H9 (cell line): Measurements from ENCODE around the gene SCARF1. TPM values are rescaled to one million over a fixed set of nuclear protein-coding genes. Genes with fewer than 3 reads are reported as not detected.

Source experiments
- DNase-seq: peaks from one replicate; pipeline ENCODE4 v3.0.0-alpha.2; 2017
- H2AFZ ChIP-seq: one replicate; pipeline ENCODE4 v1.6.1; 2013; ENCODE audit warnings: mild to moderate bottlenecking, low read length, control low read depth, moderate library complexity
- H2AK5ac ChIP-seq: 2 replicates; pipeline ENCODE4 v1.6.1; 2013; ENCODE audit warnings: low read length, control low read depth, mixed read lengths; ENCODE audit not compliant: insufficient read length
- H2BK120ac ChIP-seq: one replicate; pipeline ENCODE4 v1.6.1; 2013; ENCODE audit warnings: low read depth, mild to moderate bottlenecking, low read length, control low read depth, inconsistent platforms; ENCODE audit not compliant: poor library complexity, severe bottlenecking
- H2BK12ac ChIP-seq: 2 replicates; pipeline ENCODE4 v1.6.1; 2013; ENCODE audit warnings: low read length, control low read depth, mixed read lengths, low read depth; ENCODE audit not compliant: insufficient read length
- H2BK15ac ChIP-seq: 2 replicates; pipeline ENCODE4 v1.6.1; 2013; ENCODE audit warnings: low read depth, low read length, control low read depth
- H2BK20ac ChIP-seq: one replicate; pipeline ENCODE4 v1.6.1; 2013; ENCODE audit warnings: low read depth, mild to moderate bottlenecking, low read length, control low read depth, inconsistent platforms; ENCODE audit not compliant: poor library complexity, severe bottlenecking
- H2BK5ac ChIP-seq: 2 replicates; pipeline ENCODE4 v1.6.1; 2013; ENCODE audit warnings: low read length, control low read depth, mixed read lengths; ENCODE audit not compliant: insufficient read length
- H3K14ac ChIP-seq: 2 replicates; pipeline ENCODE4 v1.6.1; 2013; ENCODE audit warnings: low read length, control low read depth; ENCODE audit not compliant: insufficient read depth
- H3K18ac ChIP-seq: 2 replicates; pipeline ENCODE4 v1.6.1; 2013; ENCODE audit warnings: low read depth, mild to moderate bottlenecking, mixed read lengths, low read length, control low read depth; ENCODE audit not compliant: insufficient read length
- H3K23ac ChIP-seq: 2 replicates; pipeline ENCODE4 v1.6.1; 2013; ENCODE audit warnings: low read length, control low read depth, mixed read lengths, low read depth; ENCODE audit not compliant: insufficient read length
- H3K23me2 ChIP-seq: 2 replicates; pipeline ENCODE4 v1.6.1; 2013; ENCODE audit warnings: low read depth, mild to moderate bottlenecking, mixed read lengths, low read length, control low read depth; ENCODE audit not compliant: insufficient read length, poor library complexity, severe bottlenecking
- H3K27ac ChIP-seq: 2 replicates; pipeline ENCODE4 v1.5.1; 2013; ENCODE audit warnings: low read length, control low read depth, mixed read lengths, low read depth; ENCODE audit not compliant: insufficient read length
- H3K27me3 ChIP-seq: 2 replicates; pipeline ENCODE4 v1.6.1; 2013; ENCODE audit warnings: low read length, control low read depth, inconsistent platforms; ENCODE audit not compliant: insufficient read depth
- H3K4ac ChIP-seq: 2 replicates; pipeline ENCODE4 v1.6.1; 2013; ENCODE audit warnings: low read depth, mild to moderate bottlenecking, control low read depth, inconsistent platforms, low read length, moderate library complexity
- H3K4me1 ChIP-seq: 2 replicates; pipeline ENCODE4 v1.6.1; 2013; ENCODE audit warnings: low read length, control low read depth, inconsistent platforms; ENCODE audit not compliant: insufficient read depth
- H3K4me2 ChIP-seq: 2 replicates; pipeline ENCODE4 v1.6.1; 2013; ENCODE audit warnings: low read length, control low read depth, mixed read lengths; ENCODE audit not compliant: insufficient read length, insufficient read depth
- H3K56ac ChIP-seq: 2 replicates; pipeline ENCODE4 v1.6.1; 2013; ENCODE audit warnings: low read depth, mild to moderate bottlenecking, mixed read lengths, low read length, control low read depth; ENCODE audit not compliant: insufficient read length
- H3K79me1 ChIP-seq: 2 replicates; pipeline ENCODE4 v1.6.1; 2013; ENCODE audit warnings: low read depth, mild to moderate bottlenecking, moderate library complexity, low read length, control low read depth, inconsistent platforms; ENCODE audit not compliant: insufficient read depth, poor library complexity, severe bottlenecking
- H3K79me2 ChIP-seq: 2 replicates; pipeline ENCODE4 v1.6.1; 2013; ENCODE audit warnings: low read length, control low read depth, inconsistent platforms; ENCODE audit not compliant: insufficient read depth
- H3K9ac ChIP-seq: 2 replicates; pipeline ENCODE4 v1.6.1; 2013; ENCODE audit warnings: low read length, control low read depth, mixed read lengths; ENCODE audit not compliant: insufficient read length; ENCODE audit errors: extremely low read depth
- H3K9me3 ChIP-seq: one replicate; pipeline ENCODE4 v1.6.1; 2013; ENCODE audit warnings: low read depth, low read length, inconsistent platforms; ENCODE audit not compliant: control insufficient read depth
- H3T11ph ChIP-seq: one replicate; pipeline ENCODE4 v1.6.1; 2013; ENCODE audit warnings: mild to moderate bottlenecking, low read length, control low read depth, inconsistent platforms
- H4K20me1 ChIP-seq: one replicate; pipeline ENCODE4 v1.6.1; 2013; ENCODE audit not compliant: control insufficient read depth, insufficient read length, insufficient read depth
- H4K5ac ChIP-seq: 2 replicates; pipeline ENCODE4 v1.6.1; 2013; ENCODE audit warnings: low read depth, mild to moderate bottlenecking, mixed read lengths, low read length, control low read depth; ENCODE audit not compliant: insufficient read length
- H4K8ac ChIP-seq: replicated peaks from 2 replicates; pipeline ENCODE4 v1.6.1; 2013; ENCODE audit warnings: low read length, control low read depth, mixed read lengths, low read depth; ENCODE audit not compliant: insufficient read length
- H4K91ac ChIP-seq: 2 replicates; pipeline ENCODE4 v1.6.1; 2013; ENCODE audit warnings: low read depth, mild to moderate bottlenecking, moderate library complexity, mixed read lengths, low read length, control low read depth; ENCODE audit not compliant: insufficient read length
- H3K27ac Mint-ChIP-seq, 3 experiments: 2 replicates in 2 of 3; 3 replicates in 1 of 3; pipeline ENCODE4 v1.8.0; 2020 to 2021; ENCODE audit warnings: mixed read lengths in 3 of 3, mild to moderate bottlenecking in 1 of 3, moderate library complexity in 1 of 3
- H3K27me3 Mint-ChIP-seq: 2 replicates; pipeline ENCODE4 v1.8.0; 2021; ENCODE audit warnings: low read depth, mild to moderate bottlenecking, moderate library complexity, mixed read lengths
- H3K36me3 Mint-ChIP-seq, 3 experiments: 2 replicates in 2 of 3; 3 replicates in 1 of 3; pipeline ENCODE4 v1.8.0; 2020 to 2021; ENCODE audit warnings: low read depth in 3 of 3, mixed read lengths in 3 of 3; ENCODE audit not compliant: insufficient read depth in 1 of 3
- H3K4me1 Mint-ChIP-seq, 2 experiments: 2 replicates each; pipeline ENCODE4 v1.8.0; 2020; ENCODE audit warnings: mixed read lengths in 2 of 2
- H3K4me3 Mint-ChIP-seq, 2 experiments: 2 replicates in 1 of 2; 3 replicates in 1 of 2; pipeline ENCODE4 v1.8.0; 2020 to 2021; ENCODE audit warnings: mild to moderate bottlenecking in 2 of 2, mixed read lengths in 2 of 2, moderate library complexity in 1 of 2
- H3K9me3 Mint-ChIP-seq, 2 experiments: 2 replicates in 1 of 2; 3 replicates in 1 of 2; pipeline ENCODE4 v1.8.0; 2020; ENCODE audit warnings: mild to moderate bottlenecking in 2 of 2, mixed read lengths in 2 of 2, moderate library complexity in 1 of 2
- WGBS: extraction: QIAGEN DNeasy Blood & Tissue Kit; methylation state at CpG from one replicate; pipeline ENCODE4 v1.1.7; 2013; ENCODE audit warnings: missing lambda C conversion rate, low lambda C conversion rate, mixed read lengths; ENCODE audit not compliant: insufficient read length; ENCODE audit errors: extremely low coverage; 5-methylcytosine and 5-hydroxymethylcytosine counted together
- total RNA-seq: library from RNA; stranded (reverse); gene quantifications from 2 replicates; pipeline ENCODE4 v1.2.1, GENCODE V29; 2021
- TF ChIP-seq, protein P1 (sequence below): fragments of 200-600 bp; sonication (generic); conservative IDR thresholded peaks from 3 replicates; pipeline ENCODE4 v1.8.0; 2021; ENCODE audit warnings: antibody characterized with exemption, mild to moderate bottlenecking

Gene SCARF1
- total RNA-seq, 1 experiment from 2014 or later, result 2.4 TPM

DNA sequence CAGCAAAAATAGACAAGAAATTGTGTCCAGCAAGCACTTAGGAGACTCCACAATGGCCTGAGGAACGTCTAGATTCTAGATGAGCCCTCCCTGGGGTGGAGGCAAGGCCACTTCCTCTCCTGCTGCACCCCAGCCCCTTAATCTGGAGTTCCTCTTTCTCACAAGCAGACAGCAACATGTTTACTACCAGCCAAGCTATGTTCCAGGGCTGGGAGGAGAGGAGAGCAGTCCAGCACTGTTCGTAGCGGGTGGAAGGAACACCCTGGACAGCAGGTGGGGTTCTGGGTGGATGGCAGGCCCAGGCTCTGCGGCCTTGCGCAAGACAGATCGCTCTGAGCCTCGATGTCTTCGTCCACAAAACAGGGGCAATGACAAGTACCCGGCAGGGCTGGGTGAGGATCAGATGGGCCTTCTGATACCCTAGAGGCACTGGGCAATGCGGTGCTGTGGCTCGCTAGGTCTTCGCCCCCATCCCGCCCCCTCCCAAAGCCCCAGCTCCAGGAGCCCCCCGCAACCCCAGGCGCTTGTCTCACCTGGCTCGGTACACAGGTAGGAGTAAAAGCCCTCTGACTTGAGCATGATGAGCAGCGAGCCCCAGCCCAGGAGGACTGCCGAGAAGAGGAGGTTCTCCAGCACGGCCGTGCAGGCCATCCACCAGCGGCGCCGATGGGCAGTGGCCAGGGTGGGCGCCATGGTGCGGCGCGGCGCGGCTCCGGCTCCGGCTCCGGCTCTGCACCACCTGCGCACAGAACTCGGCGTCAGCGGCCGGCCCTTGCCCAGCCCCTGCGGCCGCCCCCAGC is 18.1 kb downstream of the SCARF1 start:
- Histone ChIP-seq H3K79me2 (no peaks in the 10 kb centered on the region), H3T11ph (no peak overlapping the region), H2BK15ac (no peak overlapping the region), H3K4ac (no peak overlapping the region), H2BK20ac (no peak overlapping the region), H3K9me3 (no peaks in the 10 kb centered on the region), H3K27me3 (no peaks in the 10 kb centered on the region), H2BK5ac (no peak overlapping the region), H4K20me1 (no peaks in the 10 kb centered on the region), H2AK5ac (no peak overlapping the region), H3K9ac (no peak overlapping the region), H2BK120ac (no peak overlapping the region), H3K79me1 (no peaks in the 10 kb centered on the region), H3K23ac (no peak overlapping the region), H4K91ac (no peak overlapping the region), H2BK12ac (no peak overlapping the region), H3K18ac (no peak overlapping the region), H3K27ac (no peak overlapping the region), H3K4me1 (no peaks in the 10 kb centered on the region; the same call in 1 of the 2 replicates), H3K4me2 (peak overlapping the region; percentile 72), H3K14ac (no peak overlapping the region), H3K23me2 (peaks cover 17% of the 10 kb centered on the region), H3K56ac (no peak overlapping the region), H2AFZ (no peak overlapping the region), H4K5ac (no peak overlapping the region), H4K8ac (no peak overlapping the region)
- Mint-ChIP-seq H3K9me3 (no peaks in the 10 kb centered on the region; a peak in 2 of 5 replicates), H3K27ac (peak overlapping the region in 1 of 3 experiments; percentile 89; a peak in 1 of 7 replicates), H3K36me3 (peaks cover 0 to 5% (median 0%) of the 10 kb centered on the region in 3 experiments; a peak in 5 of 7 replicates), H3K27me3 (peaks cover 10% of the 10 kb centered on the region), H3K4me3 (peak overlapping the region; percentile 54 to 79), H3K4me1 (peaks cover 24 to 28% of the 10 kb centered on the region in 2 experiments)
- TF ChIP-seq, protein P1, sequence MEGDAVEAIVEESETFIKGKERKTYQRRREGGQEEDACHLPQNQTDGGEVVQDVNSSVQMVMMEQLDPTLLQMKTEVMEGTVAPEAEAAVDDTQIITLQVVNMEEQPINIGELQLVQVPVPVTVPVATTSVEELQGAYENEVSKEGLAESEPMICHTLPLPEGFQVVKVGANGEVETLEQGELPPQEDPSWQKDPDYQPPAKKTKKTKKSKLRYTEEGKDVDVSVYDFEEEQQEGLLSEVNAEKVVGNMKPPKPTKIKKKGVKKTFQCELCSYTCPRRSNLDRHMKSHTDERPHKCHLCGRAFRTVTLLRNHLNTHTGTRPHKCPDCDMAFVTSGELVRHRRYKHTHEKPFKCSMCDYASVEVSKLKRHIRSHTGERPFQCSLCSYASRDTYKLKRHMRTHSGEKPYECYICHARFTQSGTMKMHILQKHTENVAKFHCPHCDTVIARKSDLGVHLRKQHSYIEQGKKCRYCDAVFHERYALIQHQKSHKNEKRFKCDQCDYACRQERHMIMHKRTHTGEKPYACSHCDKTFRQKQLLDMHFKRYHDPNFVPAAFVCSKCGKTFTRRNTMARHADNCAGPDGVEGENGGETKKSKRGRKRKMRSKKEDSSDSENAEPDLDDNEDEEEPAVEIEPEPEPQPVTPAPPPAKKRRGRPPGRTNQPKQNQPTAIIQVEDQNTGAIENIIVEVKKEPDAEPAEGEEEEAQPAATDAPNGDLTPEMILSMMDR, result no peak
- DNase-seq, result peak; percentile 60
- no CpG with 5 or more reads among the region's 39 CpGs for WGBS
